ENCODE measurements around the gene PTPN4. TPM values are rescaled to one million over a fixed set of nuclear protein-coding genes. Genes with fewer than 3 reads are reported as not detected.

Gene PTPN4
- total and polyA plus RNA-seq, 2 of the 8 experiments (the other 6 are each of a cell fraction or from before 2014, with no cell fraction given): 28.5 to 105 TPM

GRCh38 chr2:119921825-119922224, 162.1 kb downstream of the PTPN4 start:
- H3K79me2 ChIP-seq (ENCODE audit: control insufficient read depth in 1 of 2, insufficient read depth in 2 of 2, low read length in 2 of 2): no peaks in the 10 kb centered on the region
- CTCF ChIA-PET (ENCODE audit: partially characterized antibody): no interaction called here
- H2BK20ac ChIP-seq (ENCODE audit: low read length): no peak overlapping the region
- no peak overlapping the region for H3K4ac ChIP-seq (replicated peaks; ENCODE audit: insufficient read length, low read depth, low read length)
- no peaks in the 10 kb centered on the region for H4K20me1 ChIP-seq (replicated peaks in 1 of 2; ENCODE audit: control insufficient read depth in 1 of 2, insufficient read depth in 2 of 2, low read length in 2 of 2)
- FAIRE-seq (no peak), DNase-seq (ENCODE audit: low read depth in 1 of 2, low spot score in 2 of 2) (no peak)
- H2BK120ac ChIP-seq (replicated peaks; ENCODE audit: low read depth, low read length): no peak overlapping the region
- H3K14ac ChIP-seq (ENCODE audit: insufficient read length): no peak overlapping the region
- no peaks in the 10 kb centered on the region for H3K4me1 ChIP-seq (replicated peaks in 1 of 4; ENCODE audit: control insufficient read depth in 3 of 4, insufficient read depth in 4 of 4, low read length in 3 of 4)
- no peak overlapping the region for H2AFZ ChIP-seq (ENCODE audit: low read length)
- no peak overlapping the region for H3K4me2 ChIP-seq (ENCODE audit: insufficient read depth in 1 of 2, low read depth in 2 of 2, low read length in 2 of 2)
- no peak overlapping the region for H4K8ac ChIP-seq (ENCODE audit: extremely low read depth, insufficient read depth, low read length)
- H3K23me2 ChIP-seq (ENCODE audit: low read depth, low read length): no peaks in the 10 kb centered on the region
- H3K4me3 ChIP-seq (ENCODE audit: extremely low read depth in 1 of 4, insufficient read depth in 2 of 4, low read depth in 3 of 4, low read length in 4 of 4): no peak overlapping the region
- no peak overlapping the region for H3K23ac ChIP-seq (ENCODE audit: insufficient read length)
- peaks cover 0 to 3% (median 0%) of the 10 kb centered on the region in 4 experiments; a peak in 1 of 8 replicates for H3K36me3 ChIP-seq (ENCODE audit: control insufficient read depth in 2 of 4, insufficient read depth in 4 of 4, low read length in 3 of 4)
- no peak overlapping the region for H4K91ac ChIP-seq (replicated peaks; ENCODE audit: insufficient read length, low read length)
- H3K27ac ChIP-seq (ENCODE audit: low read depth, low read length): no peak overlapping the region
- H3K79me1 ChIP-seq (ENCODE audit: low read depth, low read length): no peaks in the 10 kb centered on the region
- POLR2A ChIA-PET (ENCODE audit: partially characterized antibody): no interaction called here
- no peaks in the 10 kb centered on the region for H3K9me3 ChIP-seq (ENCODE audit: insufficient read depth in 2 of 2, low read depth in 1 of 2, low read length in 1 of 2)
- no peaks in the 10 kb centered on the region for H3K27me3 ChIP-seq (replicated peaks in 1 of 4; ENCODE audit: control insufficient read depth in 3 of 4, extremely low read depth in 1 of 4, insufficient read depth in 3 of 4, low read length in 3 of 4)
- no peak overlapping the region for H3K18ac ChIP-seq (ENCODE audit: extremely low read depth, low read length)
- H4K5ac ChIP-seq (ENCODE audit: insufficient read length, low read depth, low read length): no peak overlapping the region
- H2AK5ac ChIP-seq (ENCODE audit: low read depth, low read length): no peak overlapping the region
- no peak overlapping the region for H3K56ac ChIP-seq (replicated peaks; ENCODE audit: insufficient read length, low read depth, low read length)
- 83% methylated on average over 1 of the region's 1 CpG; no CpG with 5 or more reads in 1 of the 2 experiments for WGBS, 2 experiments (ENCODE audit: extremely low coverage in 1 of 2, insufficient coverage in 1 of 2, insufficient read length in 1 of 2, insufficient replicate concordance in 2 of 2, low coverage in 1 of 2, low lambda C conversion rate in 2 of 2, missing lambda C conversion rate in 1 of 2)
- no peak overlapping the region for H2BK12ac ChIP-seq (ENCODE audit: low read depth, low read length)
- no peak overlapping the region for H2BK15ac ChIP-seq (ENCODE audit: low read length)
- H3K9ac ChIP-seq (replicated peaks in 1 of 4; ENCODE audit: extremely low read depth in 1 of 4, low read depth in 3 of 4, low read length in 3 of 4): no peak overlapping the region
- no peak overlapping the region for H2BK5ac ChIP-seq (ENCODE audit: low read depth, low read length)
- TF ChIP-seq ASH2L (IDR thresholded peaks at IDR 0.05; ENCODE audit: low read length) (no peak), TEAD4 (IDR thresholded peaks at IDR 0.05; ENCODE audit: low read depth, low read length) (no peak), CBX5 (IDR thresholded peaks at IDR 0.05; ENCODE audit: low read depth, low read length) (no peak), BACH1 (IDR thresholded peaks at IDR 0.05; ENCODE audit: low read length) (no peak), EP300 (IDR thresholded peaks at IDR 0.05; ENCODE audit: borderline replicate concordance in 1 of 2, low read depth in 2 of 2, low read length in 2 of 2) (no peak), SIX5 (IDR thresholded peaks at IDR 0.05; ENCODE audit: low read depth, low read length) (no peak), POLR2AphosphoS5 (IDR thresholded peaks at IDR 0.05; ENCODE audit: low read depth, low read length) (no peak), CREB1 (IDR thresholded peaks at IDR 0.05) (no peak), KDM1A (IDR thresholded peaks at IDR 0.05; ENCODE audit: borderline replicate concordance, low read length) (no peak), CHD1 (IDR thresholded peaks at IDR 0.05; ENCODE audit: low read depth, low read length) (no peak), POLR2A (IDR thresholded peaks at IDR 0.05; ENCODE audit: control extremely low read depth in 1 of 2, low read depth in 2 of 2, low read length in 2 of 2) (no peak), HDAC6 (IDR thresholded peaks at IDR 0.05; ENCODE audit: low read depth, low read length) (no peak), JUND (IDR thresholded peaks at IDR 0.05; ENCODE audit: low read length) (no peak), JUN (IDR thresholded peaks at IDR 0.05; ENCODE audit: low read depth, low read length) (no peak), RXRA (IDR thresholded peaks at IDR 0.05; ENCODE audit: insufficient read depth, low read depth, low read length) (no peak), TCF12 (IDR thresholded peaks at IDR 0.05; ENCODE audit: low read depth, low read length) (no peak), CTBP2 (IDR thresholded peaks at IDR 0.05; ENCODE audit: borderline replicate concordance, insufficient read depth, insufficient read length, low read length) (no peak)

Measured in H1 (cell line).